ENCODE results near the gene CRIP2.

The CRIP2 gene

DNA sequence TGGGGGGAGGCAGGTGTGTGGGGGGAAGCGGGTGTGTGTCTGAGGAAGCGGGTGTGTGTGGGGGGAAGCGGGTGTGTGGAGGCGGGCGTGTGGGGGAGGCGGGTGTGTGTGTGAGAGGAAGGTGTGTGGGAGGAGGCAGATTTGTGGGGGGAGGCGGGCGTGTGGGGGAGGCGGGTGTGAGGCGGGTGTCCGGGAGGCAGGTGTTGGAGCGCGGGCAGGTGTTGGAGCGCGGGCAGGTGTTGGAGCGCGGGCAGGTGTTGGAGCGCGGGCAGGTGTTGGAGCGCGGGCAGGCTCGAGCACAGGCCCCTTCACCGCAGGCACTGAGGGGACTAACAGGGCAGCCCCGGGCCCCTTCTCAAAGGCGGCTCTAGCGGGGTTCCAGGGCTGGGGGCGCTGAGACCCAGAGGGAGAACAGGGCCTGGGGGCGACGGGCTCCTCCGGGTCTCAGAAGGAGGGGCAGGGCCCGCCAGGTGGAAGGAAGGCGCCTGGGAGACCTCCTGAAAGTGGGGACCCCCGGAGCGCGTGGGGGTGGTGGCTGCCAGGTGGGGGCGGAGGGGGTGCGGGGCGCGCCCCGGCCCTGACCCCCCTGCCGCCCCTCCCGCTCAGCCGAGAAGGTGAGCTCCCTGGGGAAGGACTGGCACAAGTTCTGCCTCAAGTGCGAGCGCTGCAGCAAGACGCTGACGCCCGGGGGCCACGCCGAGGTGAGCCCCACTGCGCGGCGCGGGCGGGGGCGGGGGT lies 3.2 kb downstream of the CRIP2 start:
- peak; percentile 49 for DNase-seq (ENCODE audit: low read depth)

DNA sequence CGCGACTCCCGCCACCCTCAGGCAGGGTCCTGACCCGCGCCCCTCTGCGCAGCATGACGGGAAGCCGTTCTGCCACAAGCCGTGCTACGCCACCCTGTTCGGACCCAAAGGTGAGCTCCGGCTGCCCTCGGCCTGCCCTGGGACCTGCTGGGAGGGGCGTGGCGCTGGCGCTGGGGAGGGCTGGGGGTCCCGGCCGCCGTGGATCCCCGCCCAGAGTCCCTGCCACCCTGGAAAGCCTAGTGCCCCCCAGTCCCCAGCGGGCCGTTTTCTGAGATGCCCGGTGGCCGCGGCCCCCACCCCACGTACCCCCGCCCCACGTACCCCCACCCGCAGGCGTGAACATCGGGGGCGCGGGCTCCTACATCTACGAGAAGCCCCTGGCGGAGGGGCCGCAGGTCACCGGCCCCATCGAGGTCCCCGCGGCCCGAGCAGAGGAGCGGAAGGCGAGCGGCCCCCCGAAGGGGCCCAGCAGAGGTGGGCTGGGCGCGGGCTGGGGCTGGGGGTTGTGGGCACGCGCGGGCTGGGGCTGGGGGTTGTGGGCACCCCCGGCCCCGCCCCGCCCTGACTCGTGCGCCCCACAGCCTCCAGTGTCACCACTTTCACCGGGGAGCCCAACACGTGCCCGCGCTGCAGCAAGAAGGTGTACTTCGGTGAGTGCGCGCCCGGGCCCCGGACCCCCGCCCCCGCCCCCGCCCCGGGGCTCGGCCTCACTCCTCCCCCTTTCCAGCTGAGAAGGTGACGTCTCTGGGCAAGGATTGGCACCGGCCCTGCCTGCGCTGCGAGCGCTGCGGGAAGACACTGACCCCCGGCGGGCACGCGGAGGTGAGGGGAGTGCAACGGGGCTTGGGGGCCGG lies 4.0 kb downstream of the CRIP2 start:
- no peak for DNase-seq (ENCODE audit: low read depth)

DNA sequence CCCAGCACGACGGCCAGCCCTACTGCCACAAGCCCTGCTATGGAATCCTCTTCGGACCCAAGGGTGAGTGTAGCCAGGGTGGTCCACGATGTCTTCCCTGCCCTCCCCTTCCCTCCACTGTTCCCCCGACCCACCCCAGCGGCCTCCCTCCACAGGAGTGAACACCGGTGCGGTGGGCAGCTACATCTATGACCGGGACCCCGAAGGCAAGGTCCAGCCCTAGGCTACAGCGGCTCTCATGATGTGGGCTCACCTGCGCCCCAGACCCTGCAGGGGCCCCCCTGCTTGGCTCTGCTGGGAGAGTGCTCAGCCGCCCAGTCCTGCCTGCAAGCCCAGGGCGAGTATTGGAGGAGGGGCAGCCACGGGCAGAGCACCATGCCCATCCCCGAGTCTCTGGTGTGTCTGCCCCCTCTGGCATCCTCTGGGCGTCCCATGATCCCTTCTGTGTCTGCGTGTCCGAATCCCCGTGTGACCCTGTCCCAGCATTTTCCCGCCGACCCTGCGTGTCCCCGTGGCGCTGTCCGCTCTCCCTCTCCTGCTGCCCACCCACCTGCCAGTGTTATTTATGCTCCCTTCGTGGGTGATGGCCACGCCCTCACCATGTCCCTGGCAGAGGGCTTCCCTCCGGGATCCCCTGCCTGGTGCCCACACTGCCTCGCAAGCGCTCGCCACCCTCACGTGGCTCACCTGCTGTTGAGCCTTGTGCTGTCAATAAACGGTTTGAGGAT lies 5.0 kb downstream of the CRIP2 start:
- no peak for DNase-seq (ENCODE audit: low read depth)

DNA sequence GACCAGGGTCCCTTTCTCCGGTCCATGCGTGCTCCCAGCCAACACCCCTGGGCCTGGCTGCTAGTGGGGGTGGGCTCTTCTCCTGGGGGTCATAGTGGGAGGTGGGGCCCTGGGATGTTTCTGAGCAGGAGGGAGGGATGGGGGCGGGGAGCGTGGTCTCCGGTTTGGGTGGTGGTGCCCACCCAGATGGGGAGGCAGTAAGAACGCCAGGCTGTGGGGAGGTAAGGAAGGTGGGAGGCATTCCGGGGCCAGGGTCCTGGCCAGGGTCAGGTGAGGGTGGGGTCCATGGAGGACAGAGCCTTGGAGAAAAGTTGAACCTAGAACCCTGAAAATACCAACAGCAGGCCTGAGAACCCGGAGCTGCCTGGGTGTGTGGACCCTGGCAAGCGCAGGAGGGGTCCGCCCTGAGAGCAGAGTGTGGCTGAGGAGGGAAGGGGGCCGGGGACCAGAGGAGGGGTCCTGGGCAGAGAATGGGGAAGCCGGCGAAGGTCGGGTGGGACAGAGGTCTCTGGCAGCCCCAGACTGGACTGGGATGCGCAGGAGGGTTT lies 5.7 kb downstream of the CRIP2 start:
- DNase-seq (ENCODE audit: low read depth), result no peak

DNA sequence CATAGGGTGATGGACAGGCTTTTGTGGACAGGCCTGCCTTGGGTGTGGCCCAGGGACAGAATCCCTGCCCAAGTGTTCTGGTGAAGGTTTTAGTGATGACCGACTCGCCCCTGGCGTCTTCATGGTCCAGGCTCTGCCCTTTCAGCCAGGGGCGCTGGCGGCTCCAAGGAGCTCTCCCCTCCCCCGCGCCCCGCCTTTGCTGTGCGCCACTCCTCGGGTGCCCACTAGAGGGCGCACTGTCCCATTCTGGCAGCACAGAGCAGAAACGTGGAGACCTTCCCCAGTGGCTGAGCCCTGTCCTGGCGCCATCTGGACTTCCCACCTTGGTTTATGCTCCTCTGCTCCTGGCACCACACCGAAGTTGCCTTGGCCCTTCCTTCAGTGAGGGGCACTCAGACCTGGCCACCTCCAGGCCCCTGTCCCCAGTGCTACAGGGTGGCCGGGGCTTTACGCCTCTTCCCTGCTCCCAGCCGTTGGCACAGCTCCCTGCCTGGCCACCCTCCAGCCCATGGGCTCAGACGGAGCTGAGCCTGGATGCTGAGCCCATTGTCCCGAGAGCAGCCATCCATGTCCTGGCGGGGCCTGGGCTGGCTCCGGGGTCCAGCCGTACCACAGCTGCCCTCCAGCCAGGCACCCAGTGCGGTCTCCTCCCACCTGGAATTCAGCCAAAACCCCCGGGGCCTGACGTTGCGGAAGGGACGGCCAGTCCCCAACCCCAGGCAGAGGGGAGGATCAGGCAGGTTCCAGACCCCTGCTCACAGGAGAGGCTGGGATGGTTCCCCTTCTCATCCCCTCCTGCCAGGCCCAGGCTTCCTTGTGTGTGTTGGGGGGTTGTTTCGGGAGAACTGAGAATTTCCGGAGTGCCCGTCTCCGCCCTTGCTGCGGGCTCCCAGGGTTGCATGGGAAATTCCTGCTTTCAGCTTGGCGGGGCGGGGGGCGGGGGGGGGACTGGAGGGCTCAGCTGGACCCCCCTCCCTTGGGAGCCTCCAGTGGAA lies 6.5 kb downstream of the CRIP2 start:
- DNase-seq (ENCODE audit: low read depth), result peak; percentile 88

DNA sequence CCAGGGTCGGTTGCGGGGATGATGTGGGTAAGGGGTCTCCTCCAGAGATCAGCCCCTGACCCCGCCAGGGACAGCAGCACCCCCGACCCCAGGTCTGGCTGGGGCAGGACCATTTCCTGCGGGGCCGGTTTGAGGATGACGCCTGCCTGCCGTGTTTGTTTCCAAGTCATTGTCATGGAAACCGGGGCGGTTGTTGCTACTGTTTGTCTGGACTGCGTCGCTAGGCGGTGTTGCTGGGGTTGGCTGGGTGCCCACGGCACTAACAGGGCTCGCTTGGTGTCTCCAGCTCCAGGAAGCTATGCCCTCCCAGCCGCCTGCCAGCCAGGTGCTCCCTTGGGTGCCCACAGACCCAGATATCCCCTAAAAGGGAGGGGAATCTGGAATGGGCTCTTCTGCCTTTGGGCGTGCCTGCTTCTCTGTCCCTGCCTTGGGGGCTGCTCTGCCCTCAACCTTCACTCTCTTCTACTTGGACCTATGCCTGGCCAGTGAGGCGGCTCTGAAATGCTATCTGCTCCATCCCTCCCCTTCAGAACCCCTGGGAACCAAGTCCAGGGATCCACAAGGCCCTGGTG lies 7.4 kb downstream of the CRIP2 start:
- peak; percentile 81 for DNase-seq (ENCODE audit: low read depth)

DNA sequence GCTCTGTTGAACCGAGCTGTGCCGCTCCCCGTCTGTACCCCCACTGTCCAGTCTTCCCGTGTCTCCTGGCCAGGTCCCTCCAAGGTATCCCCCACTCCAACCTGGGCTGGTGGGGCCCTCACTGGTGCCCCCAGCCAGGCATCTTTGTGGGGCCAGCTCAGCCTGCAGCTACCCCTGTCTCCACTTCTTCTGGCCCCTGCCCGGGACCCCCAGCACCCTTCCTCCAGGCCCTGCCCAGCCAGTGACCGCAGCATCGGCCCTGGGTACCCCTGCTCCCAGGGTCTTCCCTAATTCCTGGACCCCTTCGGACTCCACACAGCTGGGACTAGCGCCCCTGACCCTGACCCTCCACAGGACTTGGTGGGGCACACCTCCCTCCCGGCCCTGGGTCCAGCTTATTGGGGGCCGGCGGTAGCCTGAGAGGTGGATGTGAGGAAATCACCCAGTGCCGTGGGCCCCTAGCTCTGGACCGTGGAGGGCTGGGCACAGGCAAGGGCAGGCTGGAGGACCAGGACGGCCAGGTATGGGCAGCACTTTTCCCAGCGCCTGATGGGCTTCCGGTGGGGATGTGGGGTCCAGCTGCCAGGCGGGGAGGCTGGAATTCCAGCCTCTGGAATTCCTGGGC lies 8.0 kb downstream of the CRIP2 start:
- no peak for DNase-seq (ENCODE audit: low read depth)

DNA sequence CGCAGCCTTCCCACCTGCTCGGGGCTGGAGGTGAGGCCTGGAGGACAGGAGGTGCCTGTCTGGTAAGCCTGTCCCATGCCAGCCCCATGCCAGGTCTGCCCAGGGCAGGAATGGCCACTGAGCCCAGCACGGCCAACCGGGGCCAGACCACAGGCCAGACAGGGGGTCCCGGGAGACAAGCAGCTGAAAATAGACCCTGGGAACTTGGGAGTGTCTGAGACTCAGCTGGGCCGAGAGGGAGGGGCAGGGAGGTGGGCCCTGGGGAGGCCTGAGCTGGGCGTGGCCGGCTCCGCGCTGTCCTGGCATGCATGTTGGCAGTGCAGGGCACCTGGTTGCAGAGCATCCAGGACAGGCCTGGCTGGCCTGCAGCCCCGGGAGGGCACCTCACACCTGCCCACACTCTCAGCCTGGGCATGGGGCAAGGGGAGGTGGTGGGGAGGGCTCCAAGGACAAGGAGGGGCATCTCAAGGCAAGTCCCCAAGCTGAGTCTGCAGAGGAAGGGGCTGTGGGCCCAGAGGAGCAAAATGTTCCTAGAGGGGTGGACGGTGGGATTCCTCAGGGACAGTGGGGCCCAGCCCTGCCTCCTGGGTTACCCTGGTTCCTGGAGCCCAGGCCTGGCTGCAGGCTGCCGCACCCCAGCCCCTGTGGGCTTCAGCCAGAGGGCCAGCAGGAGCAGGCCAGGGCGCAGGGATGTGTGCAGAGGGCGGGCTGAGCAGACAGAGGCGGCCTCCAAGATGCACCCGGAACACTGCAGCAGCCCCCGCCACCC lies 8.9 kb downstream of the CRIP2 start:
- DNase-seq (ENCODE audit: low read depth), result no peak

DNA sequence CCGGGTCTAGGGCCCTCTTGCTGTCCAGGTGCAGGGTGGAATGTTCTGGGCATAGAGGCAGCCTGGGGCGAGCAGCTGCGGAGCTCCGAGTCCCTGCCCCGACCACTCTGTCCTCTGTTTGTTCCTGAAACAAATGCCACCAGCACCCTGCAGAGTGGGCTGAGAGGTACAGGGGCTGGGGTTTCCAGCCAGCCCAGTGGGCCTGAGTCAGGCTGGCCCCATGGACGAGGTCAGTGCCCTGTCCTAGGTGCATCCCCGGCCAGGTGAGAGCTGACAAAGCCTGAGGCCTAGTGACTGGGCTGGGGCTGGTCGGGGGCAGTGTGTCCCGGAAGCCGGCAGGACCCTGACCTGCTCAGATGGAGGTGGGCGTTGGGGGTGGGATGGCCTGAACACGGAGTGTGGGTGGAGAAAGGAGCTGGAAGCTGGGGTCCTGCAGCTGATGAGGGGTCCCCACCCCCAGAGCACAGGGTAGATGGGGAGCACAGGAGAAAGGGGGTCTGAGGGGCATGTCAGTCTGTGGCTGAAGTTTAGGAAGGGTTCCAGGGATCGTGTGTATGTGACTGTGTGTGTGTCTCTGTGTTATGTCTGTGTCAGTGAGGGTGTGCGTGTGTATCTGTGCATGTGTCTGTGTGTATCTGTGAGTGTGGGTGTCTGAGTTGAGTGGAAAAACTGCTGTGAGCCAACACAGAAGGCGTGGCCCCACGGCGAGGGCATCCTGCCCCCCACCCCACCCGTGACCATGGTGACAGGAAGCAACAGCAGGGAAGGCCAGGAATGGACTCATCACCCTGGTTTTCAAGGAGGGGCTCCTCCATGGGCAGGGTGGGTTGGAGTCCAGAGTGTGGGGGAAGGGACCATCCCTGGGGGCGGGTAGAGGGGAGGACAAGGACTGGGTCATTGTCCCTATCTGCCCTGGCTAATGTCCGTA lies 9.7 kb downstream of the CRIP2 start:
- DNase-seq (ENCODE audit: low read depth), result no peak

DNA sequence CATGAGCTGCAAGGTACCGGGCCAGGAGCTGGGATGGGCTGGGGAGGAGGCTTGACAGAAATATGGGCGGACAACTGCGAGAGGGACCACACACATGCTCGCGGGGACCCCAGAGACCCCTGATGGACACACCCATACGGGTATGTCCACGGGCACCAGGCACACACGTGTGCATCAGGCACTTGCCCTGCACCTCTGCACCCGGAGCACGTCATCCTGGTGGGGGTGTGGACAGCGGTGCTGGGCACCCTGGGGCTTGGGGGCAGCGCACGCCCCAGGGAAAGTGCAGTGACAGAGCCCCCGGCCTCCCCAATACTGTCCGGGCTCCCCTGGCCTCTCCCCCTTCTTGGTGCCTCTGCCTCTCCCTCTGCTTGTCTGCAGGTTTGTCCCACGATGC lies 10.4 kb downstream of the CRIP2 start:
- no peak for DNase-seq (ENCODE audit: low read depth)

DNA sequence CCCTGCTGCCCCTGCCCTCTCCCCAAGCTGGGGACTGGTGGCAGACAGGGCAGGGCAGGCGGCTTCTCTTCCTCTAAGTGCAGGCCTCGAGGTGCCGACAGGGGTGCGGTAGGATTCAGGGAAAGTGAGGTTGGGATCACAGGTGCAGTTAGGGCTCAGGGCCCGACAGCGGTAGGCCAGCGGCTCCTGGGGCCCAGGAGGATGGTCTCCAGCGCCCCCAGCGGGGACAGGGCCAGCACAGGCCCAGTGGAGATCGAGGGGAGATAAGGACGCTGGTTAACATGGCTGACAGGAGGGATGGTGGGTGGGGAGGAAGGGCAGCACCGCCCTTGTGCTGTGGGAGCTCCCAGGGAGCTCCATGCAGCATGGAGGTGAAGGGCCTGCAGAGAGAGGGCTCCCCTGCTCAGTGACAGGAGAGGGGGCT lies 11.1 kb downstream of the CRIP2 start:
- DNase-seq (ENCODE audit: low read depth), result no peak

DNA sequence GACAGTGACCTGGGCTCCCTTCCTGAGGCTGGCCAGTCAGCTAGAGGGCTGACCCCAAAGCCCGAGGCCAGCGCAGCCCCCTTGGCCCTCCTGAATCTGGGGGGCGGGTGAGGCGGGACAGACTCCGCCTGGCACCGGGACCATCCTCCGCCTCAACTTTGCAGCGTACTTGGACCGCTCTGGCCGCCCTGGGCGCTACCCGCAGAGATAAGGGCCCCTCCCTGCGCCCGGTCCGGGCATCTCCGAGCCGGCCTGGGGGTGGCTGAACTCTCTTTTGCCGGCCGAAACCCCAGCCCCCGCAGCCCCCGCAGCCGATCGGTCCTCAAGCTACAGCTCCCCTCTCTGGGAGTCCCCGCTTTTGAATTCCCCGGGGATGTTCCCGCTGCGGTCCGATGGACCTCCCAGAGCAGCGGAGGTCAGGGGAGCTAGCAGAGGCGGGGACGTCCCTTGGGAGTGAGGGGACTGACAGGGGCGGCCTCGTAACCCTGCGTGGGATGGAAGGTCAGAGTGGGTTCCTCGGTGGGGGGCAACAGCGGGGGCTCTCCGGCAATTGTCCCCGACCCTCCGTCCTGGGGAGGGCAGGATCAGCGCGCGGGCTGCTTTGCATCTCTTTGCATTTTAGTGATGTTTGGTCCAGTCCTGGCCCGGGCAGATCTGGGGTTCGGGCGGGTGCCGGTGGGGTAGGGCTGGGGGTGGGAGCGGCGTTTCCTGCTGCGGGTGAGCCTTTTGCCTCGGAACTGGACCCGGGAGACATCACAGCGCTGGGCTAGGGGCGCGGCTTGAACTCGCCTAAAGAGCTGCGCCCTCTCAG lies 11.7 kb downstream of the CRIP2 start, which contains the start of gene CRIP1:
Gene CRIP1 (plus strand): TSS at position 724 of the 811 bp plus-strand sequence. CDS start 374 bp downstream, outside the sequence.
- no peak for DNase-seq (ENCODE audit: low read depth)

DNA sequence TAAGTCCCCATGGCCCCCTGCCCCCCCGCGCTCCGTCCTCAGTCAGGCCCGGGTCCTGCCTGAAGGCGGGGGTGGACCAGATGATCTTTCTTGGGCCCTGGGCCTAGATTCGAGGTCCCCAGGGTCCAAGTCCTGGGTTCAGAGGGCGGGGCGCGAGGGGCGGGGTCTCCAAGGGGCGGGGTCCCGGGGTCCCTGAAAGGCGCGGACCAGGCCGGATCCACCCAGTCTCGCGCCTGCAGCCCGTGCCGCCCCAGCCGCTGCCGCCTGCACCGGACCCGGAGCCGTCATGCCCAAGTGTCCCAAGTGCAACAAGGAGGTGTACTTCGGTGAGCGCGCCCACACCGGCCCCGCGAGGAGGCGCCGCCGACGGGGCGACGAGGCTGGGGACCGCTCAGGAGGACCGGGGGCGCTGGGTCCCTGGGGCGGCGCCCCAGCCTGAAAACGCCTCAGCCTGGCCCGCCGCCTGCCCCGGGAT lies 12.4 kb downstream of the CRIP2 start:
- peak; percentile 48 for DNase-seq (ENCODE audit: low read depth)

DNA sequence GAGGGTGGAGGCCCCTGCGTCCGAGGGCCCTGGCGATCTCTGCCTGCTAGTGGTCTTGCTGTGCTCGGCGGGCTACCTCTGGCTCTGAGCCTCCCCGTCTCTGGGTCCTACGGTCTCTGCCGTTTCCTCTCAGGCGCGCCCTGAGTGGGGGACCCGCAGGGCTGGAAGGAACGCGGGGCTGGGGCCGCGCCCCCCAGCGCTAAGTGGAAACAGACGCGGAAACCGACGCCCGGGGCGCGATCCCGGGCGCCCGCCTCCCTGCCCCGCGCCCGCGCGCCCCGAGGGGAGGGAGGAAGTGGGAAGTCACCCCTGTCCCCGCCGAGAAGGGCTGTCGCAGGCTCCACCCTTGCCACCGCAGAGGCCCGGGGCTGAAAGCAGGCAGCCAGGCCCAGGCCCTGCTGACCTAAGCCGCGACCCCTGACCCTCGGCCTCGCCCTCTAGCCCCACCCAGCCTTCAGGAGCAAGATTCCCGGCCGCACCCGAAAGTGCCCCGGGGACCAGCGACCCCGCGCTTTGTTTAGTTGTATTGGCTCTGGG lies 12.9 kb downstream of the CRIP2 start:
- DNase-seq (ENCODE audit: low read depth), result peak; percentile 43

DNA sequence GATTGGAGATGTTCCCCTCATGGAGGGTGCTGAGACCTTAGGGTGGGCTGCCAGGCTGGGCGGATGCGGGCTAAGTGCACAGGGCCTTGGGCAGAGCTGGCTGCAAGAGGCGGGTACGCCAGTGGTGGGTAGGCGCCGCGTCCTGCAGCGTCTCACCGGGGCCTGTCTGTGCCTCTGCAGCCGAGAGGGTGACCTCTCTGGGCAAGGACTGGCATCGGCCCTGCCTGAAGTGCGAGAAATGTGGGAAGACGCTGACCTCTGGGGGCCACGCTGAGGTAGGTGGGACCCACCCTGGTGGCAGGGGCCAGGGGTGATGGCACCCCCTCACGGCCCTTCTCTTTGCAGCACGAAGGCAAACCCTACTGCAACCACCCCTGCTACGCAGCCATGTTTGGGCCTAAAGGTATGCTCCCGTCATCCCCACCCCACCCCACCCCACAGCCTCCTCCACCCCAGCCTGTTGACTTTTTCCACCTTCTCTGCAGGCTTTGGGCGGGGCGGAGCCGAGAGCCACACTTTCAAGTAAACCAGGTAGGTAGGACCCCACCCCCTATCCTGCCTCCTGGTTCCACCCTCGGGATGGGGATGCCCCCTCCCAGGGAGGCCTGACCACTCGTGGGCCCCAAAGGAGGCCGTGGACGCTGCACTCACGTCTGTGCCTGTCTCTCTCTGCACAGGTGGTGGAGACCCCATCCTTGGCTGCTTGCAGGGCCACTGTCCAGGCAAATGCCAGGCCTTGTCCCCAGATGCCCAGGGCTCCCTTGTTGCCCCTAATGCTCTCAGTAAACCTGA lies 13.6 kb downstream of the CRIP2 start:
- DNase-seq (ENCODE audit: low read depth), result no peak
